ENCODE measurements around the gene TMEM108.

GRCh38 chr3:133439563-133439962, 401.4 kb downstream of the TMEM108 start:
- no peak for TF ChIP-seq CTCF (IDR thresholded peaks at IDR 0.05)
- TF ChIP-seq POLR2A (IDR thresholded peaks at IDR 0.05) = no peak
